Thyroid gland (tissue), 4 donors: ENCODE measurements around the gene KCNQ1.

Source experiments
- POLR2A ChIP-seq, 2 donors: fragments of 450-650 bp; IDR thresholded peaks; one replicate each; pipeline ENCODE4 v1.6.1; 2017; ENCODE audit warnings: antibody characterized with exemption in 2 of 2, mild to moderate bottlenecking in 2 of 2, moderate library complexity in 1 of 2
- TF ChIP-seq, protein P1 (sequence below), 6 experiments: fragments of 200-600 bp in 3 of 6; fragments of 450-650 bp in 3 of 6; sonication (generic) in 3 of 6; IDR thresholded peaks; one replicate each; pipeline ENCODE4 v1.5.1; 2016 to 2019; ENCODE audit warnings: antibody characterized with exemption in 6 of 6, mild to moderate bottlenecking in 2 of 6, inconsistent platforms in 1 of 6, moderate library complexity in 1 of 6

DNA sequence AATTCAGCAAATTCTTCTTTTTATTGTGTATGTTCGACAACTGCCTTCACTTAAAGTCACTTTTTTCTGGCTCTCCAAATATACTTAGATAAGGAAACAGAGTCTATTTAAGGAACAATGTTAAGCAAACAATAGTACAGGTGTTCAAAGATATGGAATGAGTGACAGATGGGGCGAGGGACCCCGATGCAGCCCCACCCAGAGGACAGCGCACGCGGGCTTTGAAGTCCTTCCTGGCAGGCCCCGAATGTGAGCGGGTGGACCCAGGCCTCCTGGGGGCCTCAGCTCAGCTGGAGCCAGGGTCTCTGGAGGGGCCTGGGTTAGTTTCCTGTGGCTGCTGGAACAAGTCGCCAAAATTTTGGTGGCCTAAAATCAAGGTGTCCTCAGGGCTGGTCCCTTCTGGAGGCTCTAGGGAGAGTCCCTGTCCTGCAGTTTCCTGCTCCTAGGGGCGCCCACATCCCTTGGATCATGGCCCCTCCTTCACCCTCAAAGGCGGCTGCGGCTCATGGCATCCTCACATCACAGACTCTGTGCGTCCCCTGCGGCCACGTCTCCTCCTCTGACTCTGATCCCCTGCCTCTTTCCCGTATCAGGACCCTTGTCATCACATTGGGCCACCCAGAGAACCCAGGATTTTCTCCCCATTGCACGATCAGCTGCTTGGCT, 295.6 kb downstream of the KCNQ1 start:
- TF ChIP-seq, protein P1, sequence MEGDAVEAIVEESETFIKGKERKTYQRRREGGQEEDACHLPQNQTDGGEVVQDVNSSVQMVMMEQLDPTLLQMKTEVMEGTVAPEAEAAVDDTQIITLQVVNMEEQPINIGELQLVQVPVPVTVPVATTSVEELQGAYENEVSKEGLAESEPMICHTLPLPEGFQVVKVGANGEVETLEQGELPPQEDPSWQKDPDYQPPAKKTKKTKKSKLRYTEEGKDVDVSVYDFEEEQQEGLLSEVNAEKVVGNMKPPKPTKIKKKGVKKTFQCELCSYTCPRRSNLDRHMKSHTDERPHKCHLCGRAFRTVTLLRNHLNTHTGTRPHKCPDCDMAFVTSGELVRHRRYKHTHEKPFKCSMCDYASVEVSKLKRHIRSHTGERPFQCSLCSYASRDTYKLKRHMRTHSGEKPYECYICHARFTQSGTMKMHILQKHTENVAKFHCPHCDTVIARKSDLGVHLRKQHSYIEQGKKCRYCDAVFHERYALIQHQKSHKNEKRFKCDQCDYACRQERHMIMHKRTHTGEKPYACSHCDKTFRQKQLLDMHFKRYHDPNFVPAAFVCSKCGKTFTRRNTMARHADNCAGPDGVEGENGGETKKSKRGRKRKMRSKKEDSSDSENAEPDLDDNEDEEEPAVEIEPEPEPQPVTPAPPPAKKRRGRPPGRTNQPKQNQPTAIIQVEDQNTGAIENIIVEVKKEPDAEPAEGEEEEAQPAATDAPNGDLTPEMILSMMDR (IDR thresholded peaks at IDR 0.05): no peak
- no peak for TF ChIP-seq POLR2A (IDR thresholded peaks at IDR 0.05)
